ENCODE measurements around the gene NCKAP5.

The NCKAP5 gene

DNA sequence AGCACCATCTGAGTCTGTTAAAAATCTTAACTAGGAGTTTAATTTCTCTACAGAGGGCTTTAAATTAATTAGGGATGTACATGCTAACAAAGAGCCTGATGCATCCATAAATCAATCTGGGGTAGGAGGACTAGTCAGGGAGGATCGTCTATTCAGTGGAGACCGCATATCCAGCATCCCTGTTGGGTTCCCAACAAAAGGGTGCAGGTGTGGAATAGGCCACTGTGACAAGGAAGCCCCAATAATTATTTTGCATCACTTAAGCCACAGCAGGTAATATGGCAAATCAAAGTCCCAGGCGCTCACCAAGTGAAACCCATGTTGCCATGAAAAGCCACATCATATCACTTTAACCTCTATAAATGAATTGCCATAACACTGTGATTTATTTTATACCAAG lies 392.3 kb downstream of the NCKAP5 start:
- no peak for DNase-seq

GRCh38 chr2:133173224-133173623 lies 395.0 kb downstream of the NCKAP5 start:
- DNase-seq = no peak

GRCh38 chr2:133171393-133172004 lies 396.8 kb downstream of the NCKAP5 start:
- DNase-seq = peak; percentile 75

DNA sequence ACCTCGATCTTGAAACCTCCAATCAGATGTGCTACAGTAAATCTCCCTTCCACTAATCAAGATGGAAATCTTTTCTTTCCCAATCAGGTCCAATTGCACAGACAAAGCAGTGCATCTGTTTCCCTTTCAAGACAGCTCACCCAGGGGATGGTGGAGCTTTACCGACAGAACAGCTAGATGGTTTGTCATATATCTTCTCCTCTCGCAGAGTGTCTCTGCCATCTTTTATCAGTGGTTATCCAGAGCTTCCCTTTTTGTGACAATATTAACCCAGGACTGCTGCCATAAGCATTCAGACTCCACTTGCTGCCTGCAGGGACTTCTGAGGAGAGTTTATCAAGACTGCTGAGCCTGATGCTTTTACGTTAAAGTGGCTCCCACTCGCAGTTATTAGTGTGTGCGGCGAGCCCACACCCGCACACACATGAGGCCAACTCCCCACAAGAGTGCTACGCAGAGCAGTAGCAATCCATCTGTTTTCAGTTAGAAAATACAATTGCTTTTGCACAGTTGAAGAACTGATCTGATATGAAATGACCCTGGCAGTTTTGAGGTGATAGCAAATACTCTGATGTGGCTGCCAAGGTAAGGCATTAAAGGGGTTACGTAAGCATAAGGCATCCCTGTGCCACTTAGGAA lies 398.9 kb downstream of the NCKAP5 start:
- no peak for DNase-seq

DNA sequence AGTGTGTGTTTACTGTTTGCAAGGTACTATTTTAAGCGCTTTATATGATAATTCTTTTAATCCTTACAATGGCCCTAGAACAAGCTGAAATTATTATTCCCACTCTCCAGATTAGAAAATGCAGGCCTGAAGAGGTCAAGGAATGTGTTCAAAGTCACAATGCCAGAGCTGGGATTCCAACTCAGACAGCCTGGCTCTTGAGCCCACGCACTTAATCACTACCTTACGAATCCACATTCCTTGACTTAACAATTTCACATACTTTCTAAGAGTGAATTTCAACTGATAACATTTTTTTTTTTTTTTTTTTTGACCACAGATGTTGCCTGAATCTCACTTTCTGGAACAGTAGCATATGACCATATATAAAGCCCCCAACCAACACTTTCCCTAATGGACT lies 400.3 kb downstream of the NCKAP5 start:
- no peak for DNase-seq

DNA sequence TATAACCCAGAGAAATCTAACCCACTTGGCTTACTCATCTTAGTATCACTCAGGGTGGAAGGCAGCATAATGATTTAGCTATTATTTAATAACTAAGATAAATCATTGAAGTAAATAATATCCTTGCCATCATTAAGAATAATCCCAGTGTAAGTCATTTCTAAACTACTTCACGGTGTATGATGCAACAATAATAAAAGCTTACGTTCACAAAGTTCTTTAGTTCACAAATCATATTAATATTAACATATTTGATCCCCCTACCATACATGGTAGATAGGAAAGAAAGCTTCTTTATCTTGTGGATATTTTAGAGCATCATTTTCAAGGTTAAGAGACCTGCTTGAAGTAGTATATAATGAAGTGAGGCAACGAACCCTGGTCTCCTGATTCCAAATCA lies 401.0 kb downstream of the NCKAP5 start:
- DNase-seq = no peak

DNA sequence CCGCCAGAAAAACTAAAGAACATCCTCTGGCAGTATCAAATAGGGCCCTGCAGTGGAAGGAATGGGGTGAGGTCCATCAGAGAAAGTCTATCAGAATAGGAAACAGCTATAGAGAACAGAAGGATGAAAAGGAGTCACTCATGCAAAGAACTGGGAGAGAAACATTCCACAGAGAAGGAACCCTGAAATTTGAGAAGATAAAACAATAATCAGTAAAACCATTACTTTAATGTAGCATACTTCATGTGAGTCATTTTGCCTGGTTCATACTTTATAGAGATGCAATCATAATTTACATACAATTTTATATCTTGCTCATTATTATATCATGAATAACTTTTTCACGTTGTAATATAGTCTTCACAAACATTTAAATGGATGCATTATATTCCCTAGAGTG lies 402.2 kb downstream of the NCKAP5 start:
- DNase-seq = no peak

DNA sequence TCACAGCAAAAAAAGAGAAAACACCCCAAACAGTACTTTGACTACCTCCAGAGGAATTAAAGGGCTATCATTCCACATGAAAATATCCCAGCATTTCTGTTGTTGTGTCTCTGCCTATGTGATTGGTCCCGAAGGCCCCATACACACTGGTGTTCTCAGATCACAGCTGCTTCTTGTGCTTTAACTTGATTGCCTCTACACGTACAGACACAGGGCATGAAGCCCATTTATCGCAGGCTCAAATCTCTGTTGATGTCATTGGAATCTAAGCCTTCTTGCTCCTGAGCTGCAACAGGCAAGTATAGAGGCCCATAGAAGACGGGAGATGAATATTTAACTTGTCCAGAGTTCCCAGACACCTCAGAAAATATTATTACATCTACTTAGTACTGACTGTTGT lies 405.2 kb downstream of the NCKAP5 start:
- DNase-seq = no peak

DNA sequence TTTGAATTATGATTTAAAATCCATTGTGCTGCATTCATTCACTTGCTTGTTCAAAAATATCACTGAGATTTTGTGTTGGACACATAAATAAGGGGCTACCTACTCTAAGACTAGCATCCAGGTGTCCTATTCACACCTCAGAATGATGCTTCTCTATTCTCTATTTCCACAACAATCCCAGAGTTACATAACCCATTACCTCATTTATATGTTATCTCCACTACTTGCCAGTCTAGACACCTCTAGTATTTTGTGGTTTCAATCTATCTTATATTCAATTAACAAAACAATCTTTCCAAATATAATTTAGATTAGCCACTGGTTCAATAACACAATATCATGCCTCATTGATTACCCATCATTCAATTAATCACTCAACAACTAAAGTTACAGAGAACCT lies 409.8 kb downstream of the NCKAP5 start:
- DNase-seq = no peak

- DNase-seq = no peak
Observed at GRCh38 chr2:133158024-133158423, 410.2 kb downstream of the NCKAP5 start.

- no peak for DNase-seq
Observed at GRCh38 chr2:133157141-133157540, 411.1 kb downstream of the NCKAP5 start.

DNA sequence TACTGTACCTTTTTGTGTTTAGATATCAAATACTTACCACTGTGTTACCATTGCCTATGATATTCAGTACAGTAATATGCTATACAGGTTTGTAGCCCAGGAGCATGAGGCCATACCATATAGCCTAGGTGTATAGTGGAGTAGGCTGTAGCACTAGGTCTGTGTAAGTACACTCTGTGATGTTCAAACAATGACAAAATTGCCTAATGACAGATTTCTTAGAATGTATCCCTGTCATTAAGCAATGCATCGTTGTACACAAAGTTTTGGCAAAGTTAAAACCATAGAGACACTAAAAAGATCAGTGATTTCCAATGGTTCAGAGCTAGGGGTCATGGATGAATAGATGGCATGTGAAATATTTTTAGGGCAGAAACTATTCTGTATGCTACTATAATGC lies 415.5 kb downstream of the NCKAP5 start:
- no peak for DNase-seq

DNA sequence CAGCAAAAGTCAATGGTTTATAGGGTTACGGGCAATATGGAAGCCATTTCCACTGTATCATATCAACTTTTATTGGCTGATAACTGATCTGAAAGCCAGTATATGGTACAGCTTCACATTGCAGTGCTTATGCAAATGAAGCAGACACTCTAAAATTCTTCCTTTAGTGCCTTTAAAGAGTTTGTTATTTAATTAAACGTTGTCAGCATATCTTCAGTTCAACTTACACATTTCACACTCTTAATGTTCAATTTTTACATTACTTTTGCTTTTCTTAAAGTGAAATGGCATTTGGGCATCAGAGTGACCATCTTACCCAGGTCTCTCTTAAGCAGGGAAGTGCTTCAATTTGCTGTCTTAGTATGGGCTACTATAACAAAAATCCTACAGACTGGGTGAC lies 420.1 kb downstream of the NCKAP5 start:
- no peak for DNase-seq

GRCh38 chr2:133146893-133147292 lies 421.4 kb downstream of the NCKAP5 start:
- peak; percentile 3 for DNase-seq

DNA sequence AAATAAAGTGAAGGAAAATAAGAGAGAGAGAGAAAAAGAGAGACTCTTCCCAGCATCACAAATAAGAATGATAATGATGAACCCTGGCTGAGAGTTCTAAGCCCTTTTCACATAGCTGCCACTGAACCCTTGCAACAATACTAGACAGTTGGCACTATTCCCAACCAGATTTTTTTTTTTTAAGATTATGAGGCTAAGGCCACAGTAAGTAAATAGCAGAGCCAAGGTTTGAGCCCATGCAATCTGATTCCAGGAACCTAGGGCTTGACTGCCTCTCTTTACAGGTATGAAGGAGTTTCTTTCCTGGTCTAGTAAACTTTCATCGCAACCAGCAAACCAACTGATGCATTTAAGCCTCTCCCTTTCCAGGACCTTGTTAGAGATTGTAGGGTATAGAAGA lies 424.6 kb downstream of the NCKAP5 start:
- peak; percentile 48 for DNase-seq

DNA sequence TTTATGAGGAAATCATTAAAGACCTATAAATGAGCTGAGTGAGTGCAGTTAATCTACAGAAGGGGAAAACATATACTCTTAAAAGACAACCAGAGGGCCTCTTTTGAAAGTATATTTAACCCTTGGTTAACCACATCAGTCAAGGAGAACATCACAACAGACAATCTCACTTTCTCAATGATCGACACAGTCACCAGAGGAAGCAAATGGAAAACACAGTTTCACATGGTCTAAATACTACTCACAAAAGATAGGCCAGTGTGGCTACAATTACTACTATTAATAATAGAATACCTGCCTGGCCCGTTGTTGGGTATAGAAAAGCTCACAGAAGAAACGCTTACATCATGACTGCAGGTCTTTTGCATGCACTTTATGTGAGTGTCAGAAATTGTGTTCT lies 426.2 kb downstream of the NCKAP5 start:
- no peak for DNase-seq

- no peak for DNase-seq
Observed at GRCh38 chr2:133140620-133141019, 427.6 kb downstream of the NCKAP5 start.

- DNase-seq = no peak
Observed at GRCh38 chr2:133139847-133140533, 428.3 kb downstream of the NCKAP5 start.

- DNase-seq = no peak
Observed at GRCh38 chr2:133138693-133139092, 429.6 kb downstream of the NCKAP5 start.

- DNase-seq = no peak
Observed at GRCh38 chr2:133135035-133135654, 433.1 kb downstream of the NCKAP5 start.

GRCh38 chr2:133130548-133131246 lies 437.6 kb downstream of the NCKAP5 start:
- no peak for DNase-seq

DNA sequence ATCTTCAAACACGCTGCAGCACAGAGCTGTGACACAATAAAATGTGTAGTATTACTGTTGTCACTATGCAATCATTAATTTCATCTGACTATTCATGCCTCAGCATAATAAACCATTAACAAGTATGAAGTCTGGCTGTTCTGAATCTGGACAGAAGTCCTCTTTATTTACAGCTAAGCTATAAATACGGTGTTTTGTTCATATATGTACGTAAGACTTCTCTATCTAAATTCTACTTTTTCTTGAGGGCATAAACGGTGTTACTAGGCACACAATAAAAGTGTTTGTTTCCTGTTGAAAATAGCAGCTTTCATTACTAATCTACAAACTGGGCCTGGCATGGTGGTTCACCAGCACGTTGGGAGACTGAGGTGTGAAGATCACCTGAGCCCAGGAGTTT lies 443.8 kb downstream of the NCKAP5 start:
- DNase-seq = no peak

DNA sequence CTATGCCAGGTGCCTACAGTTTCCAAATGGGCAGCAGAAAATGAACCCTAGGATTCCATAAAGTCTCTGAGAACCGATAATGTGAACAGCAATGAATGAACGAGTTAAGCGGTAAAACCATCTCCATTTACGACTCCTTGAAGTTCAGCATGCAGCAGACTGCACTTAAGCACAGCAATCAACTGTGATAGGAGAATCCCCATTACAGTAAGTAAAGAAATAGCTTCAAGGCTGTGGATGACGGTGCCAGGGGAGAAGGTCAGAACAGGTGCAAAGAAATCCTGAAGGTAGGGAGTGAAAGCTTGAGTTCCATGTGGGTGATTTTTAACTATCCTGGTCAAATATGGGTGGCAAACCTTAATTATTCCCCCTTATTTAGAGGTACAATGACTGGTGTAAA lies 444.4 kb downstream of the NCKAP5 start:
- DNase-seq = peak; percentile 21
